B cell (primary cell): ENCODE results near the gene AIF1. TPM values are rescaled to one million over a fixed set of nuclear protein-coding genes. Genes with fewer than 3 reads are reported as not detected.

Experiments used
- ATAC-seq: fragments of 200-7000 bp; cut with Tn5 transposase; one replicate; pipeline ENCODE4 v1.10.0; 2021; ENCODE audit warnings: low read depth, mild to moderate bottlenecking, moderate number of reproducible peaks, moderate library complexity
- CTCF ChIA-PET: fragments of 350-600 bp; sonication (Branson Sonifier 250); formaldehyde crosslinking; loops from one replicate; lab custom pipeline; 2021; ENCODE audit warnings: antibody characterized with exemption, inconsistent platforms; lab: Charles Lee
- POLR2A ChIA-PET: fragments of 350-600 bp; sonication (Branson Sonifier 250); formaldehyde crosslinking; loops from one replicate; lab custom pipeline; 2021; ENCODE audit warnings: antibody characterized with exemption; lab: Charles Lee
- DNase-seq: peaks from one replicate; pipeline ENCODE4 v3.0.0; 2013
- H2AFZ ChIP-seq: 2 replicates; pipeline ENCODE4 v1.6.1; 2012; ENCODE audit warnings: mild to moderate bottlenecking, low read depth, low read length; ENCODE audit not compliant: insufficient read depth, poor library complexity, severe bottlenecking
- H3K27ac ChIP-seq, 2 donors: 1 replicate in 1 of 2; 2 replicates in 1 of 2; pipeline ENCODE4 v1.5.1; 2012 to 2013; ENCODE audit warnings: low read length in 2 of 2, mild to moderate bottlenecking in 2 of 2, moderate library complexity in 1 of 2
- H3K27me3 ChIP-seq, 4 experiments: fragments of 200-600 bp in 1 of 4; sonication (generic) in 1 of 4; replicated peaks in 1 of 4; 1 replicate in 2 of 4; 2 replicates in 2 of 4; pipeline versions ENCODE4 v1.6.1 to v1.7.0; 2013 to 2016; ENCODE audit warnings: low read length in 3 of 4, mild to moderate bottlenecking in 2 of 4, mixed read lengths in 1 of 4, moderate library complexity in 1 of 4; ENCODE audit not compliant: insufficient read depth in 4 of 4, control insufficient read depth in 3 of 4; ENCODE audit errors: control extremely low read depth in 1 of 4
- H3K36me3 ChIP-seq, 2 experiments: replicated peaks in 1 of 2; 1 replicate in 1 of 2; 2 replicates in 1 of 2; pipeline versions ENCODE4 v1.6.1 to v1.7.1; 2013; ENCODE audit warnings: low read length in 1 of 2; ENCODE audit not compliant: insufficient read depth in 2 of 2, control insufficient read depth in 1 of 2; ENCODE audit errors: control extremely low read depth in 1 of 2, extremely low read depth in 1 of 2
- H3K4me1 ChIP-seq, 2 donors: fragments of 200-600 bp in 1 of 2; sonication (generic) in 1 of 2; 1 replicate in 1 of 2; 2 replicates in 1 of 2; pipeline versions ENCODE4 v1.5.1 to v1.6.1; 2013 to 2017; ENCODE audit warnings: low read length in 2 of 2; ENCODE audit not compliant: control insufficient read depth in 2 of 2, insufficient read depth in 2 of 2
- H3K4me2 ChIP-seq: replicated peaks from 2 replicates; pipeline ENCODE3; 2012; ENCODE audit warnings: mild to moderate bottlenecking, low read depth, low read length; ENCODE audit not compliant: poor library complexity, severe bottlenecking
- H3K4me3 ChIP-seq, 5 experiments: fragments of 200-600 bp in 1 of 5; sonication (generic) in 1 of 5; 1 replicate in 3 of 5; 2 replicates in 2 of 5; pipeline versions ENCODE4 v1.5.1 to v1.7.0; 2011 to 2016; ENCODE audit warnings: low read length in 4 of 5, mild to moderate bottlenecking in 4 of 5, low read depth in 2 of 5, control low read depth in 1 of 5, moderate library complexity in 1 of 5; ENCODE audit not compliant: insufficient read depth in 1 of 5; ENCODE audit errors: control extremely low read depth in 1 of 5, extremely low read depth in 1 of 5
- H3K79me2 ChIP-seq: fragments of 200-600 bp; sonication (generic); one replicate; pipeline ENCODE4 v1.6.0; 2016; ENCODE audit warnings: low read length; ENCODE audit not compliant: control insufficient read depth, insufficient read depth
- H3K9ac ChIP-seq: fragments of 200-600 bp; sonication (generic); 2 replicates; pipeline ENCODE4 v1.6.1; 2017; ENCODE audit warnings: mild to moderate bottlenecking, low read length, moderate library complexity
- H3K9me3 ChIP-seq, 3 donors: one replicate each; pipeline versions ENCODE4 v1.6.1 to v1.7.1; 2013; ENCODE audit warnings: low read length in 2 of 3; ENCODE audit not compliant: control insufficient read depth in 2 of 3, insufficient read depth in 1 of 3; ENCODE audit errors: control extremely low read depth in 1 of 3
- H4K20me1 ChIP-seq: 2 replicates; pipeline ENCODE4 v1.6.0; 2012; ENCODE audit warnings: mild to moderate bottlenecking, low read length; ENCODE audit not compliant: insufficient read depth, control insufficient read depth, poor library complexity, severe bottlenecking
- H3K27ac Mint-ChIP-seq: one replicate; pipeline ENCODE4 v1.8.0; 2021; ENCODE audit warnings: mixed read lengths
- H3K27me3 Mint-ChIP-seq: one replicate; pipeline ENCODE4 v1.8.0; 2021; ENCODE audit warnings: mixed read lengths
- H3K4me1 Mint-ChIP-seq: one replicate; pipeline ENCODE4 v1.8.0; 2021; ENCODE audit warnings: mixed read lengths
- H3K4me3 Mint-ChIP-seq: one replicate; pipeline ENCODE4 v1.8.0; 2021; ENCODE audit warnings: mixed read lengths
- H3K9me3 Mint-ChIP-seq: one replicate; pipeline ENCODE4 v1.8.0; 2022; ENCODE audit warnings: mixed read lengths; ENCODE audit not compliant: insufficient read depth
- EZH2 ChIP-seq: IDR thresholded peaks from 2 replicates; pipeline ENCODE4 v1.6.1; 2012; ENCODE audit warnings: borderline replicate concordance, low read depth, mild to moderate bottlenecking, moderate library complexity, low read length; ENCODE audit not compliant: insufficient read depth, poor library complexity, severe bottlenecking
- WGBS: methylation state at CpG from one replicate; pipeline ENCODE4 v1.1.5; 2013; ENCODE audit warnings: missing lambda C conversion rate; ENCODE audit not compliant: insufficient coverage; 5-methylcytosine and 5-hydroxymethylcytosine counted together
- intact Hi-C: fragments of 100-400 bp; cut with micrococcal nuclease; formaldehyde crosslinking; loops from one replicate; pipeline ENCODE4 v1.10.0; 2022
- polyA plus RNA-seq: library from polyadenylated mRNA; depleted of rRNA; stranded (reverse); fragments of >200 nt; gene quantifications from 2 replicates; pipeline ENCODE4 v1.2.3, GENCODE V29; 2012
- total RNA-seq, 2 donors: library from RNA; stranded (reverse); fragments of 120-200 nt in 1 of 2; gene quantifications; 1 replicate in 1 of 2; 2 replicates in 1 of 2; pipeline versions ENCODE4 v1.2.3 to v1.2.4, GENCODE V29; 2013 to 2022
- TF ChIP-seq, protein P1 (sequence below): fragments of 200-600 bp; IDR thresholded peaks from one replicate; pipeline ENCODE4 v1.8.0; 2022; ENCODE audit warnings: antibody characterized with exemption, mild to moderate bottlenecking

The AIF1 gene
- total and polyA plus RNA-seq, 2 donors (not counting 1 experiment from before 2014, with no cell fraction given), result 1.3 to 7.5 TPM

GRCh38 chr6:31587791-31588777, 26.9 kb upstream of the AIF1 start:
- peak overlapping the region; percentile 8 to 63 (median 40) for H3K4me3 ChIP-seq
- H3K4me2 ChIP-seq, result peak overlapping the region; percentile 72
- WGBS, result 8% methylated on average over 8 of the region's 12 CpGs
- no peaks in the 10 kb centered on the region for H3K9me3 Mint-ChIP-seq
- no peaks in the 10 kb centered on the region for H3K27me3 ChIP-seq
- peaks cover 88% of the 10 kb centered on the region for H3K4me1 Mint-ChIP-seq
- peaks cover 90 to 97% of the 10 kb centered on the region in 2 donors for H3K4me1 ChIP-seq
- peak overlapping the region; percentile 82 for H3K4me3 Mint-ChIP-seq
- ChIA-PET CTCF (interaction anchor here (18.5 to 35.3 kb wide), 3 partner anchors 6 to 31 kb away, joined by 1108 to 2241 read pairs (median 1108); partner anchors contain the start of genes ATP6V1G2, LST1, LTA and LTB), POLR2A (interaction anchor here (0.6 to 35.3 kb wide), 7 partner anchors 8 to 1061 kb away, joined by 4 to 1450 read pairs (median 6); partner anchors contain the start of genes ATP6V1G2, DDX39B, LST1 and LTA)
- DNase-seq (no peak), ATAC-seq (no peak)
- H3K9me3 ChIP-seq, result no peaks in the 10 kb centered on the region
- H3K27me3 Mint-ChIP-seq, result no peaks in the 10 kb centered on the region
- H3K79me2 ChIP-seq, result peaks cover 65% of the 10 kb centered on the region
- peak overlapping the region; percentile 59 for H3K9ac ChIP-seq
- TF ChIP-seq EZH2, result no peak
- TF ChIP-seq, protein P1, sequence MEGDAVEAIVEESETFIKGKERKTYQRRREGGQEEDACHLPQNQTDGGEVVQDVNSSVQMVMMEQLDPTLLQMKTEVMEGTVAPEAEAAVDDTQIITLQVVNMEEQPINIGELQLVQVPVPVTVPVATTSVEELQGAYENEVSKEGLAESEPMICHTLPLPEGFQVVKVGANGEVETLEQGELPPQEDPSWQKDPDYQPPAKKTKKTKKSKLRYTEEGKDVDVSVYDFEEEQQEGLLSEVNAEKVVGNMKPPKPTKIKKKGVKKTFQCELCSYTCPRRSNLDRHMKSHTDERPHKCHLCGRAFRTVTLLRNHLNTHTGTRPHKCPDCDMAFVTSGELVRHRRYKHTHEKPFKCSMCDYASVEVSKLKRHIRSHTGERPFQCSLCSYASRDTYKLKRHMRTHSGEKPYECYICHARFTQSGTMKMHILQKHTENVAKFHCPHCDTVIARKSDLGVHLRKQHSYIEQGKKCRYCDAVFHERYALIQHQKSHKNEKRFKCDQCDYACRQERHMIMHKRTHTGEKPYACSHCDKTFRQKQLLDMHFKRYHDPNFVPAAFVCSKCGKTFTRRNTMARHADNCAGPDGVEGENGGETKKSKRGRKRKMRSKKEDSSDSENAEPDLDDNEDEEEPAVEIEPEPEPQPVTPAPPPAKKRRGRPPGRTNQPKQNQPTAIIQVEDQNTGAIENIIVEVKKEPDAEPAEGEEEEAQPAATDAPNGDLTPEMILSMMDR, result no peak
- peak overlapping the region; percentile 87 to 95 for H3K27ac ChIP-seq
- no peaks in the 10 kb centered on the region for H3K36me3 ChIP-seq
- peak overlapping the region; percentile 75 for H2AFZ ChIP-seq
- peak overlapping the region; percentile 97 for H3K27ac Mint-ChIP-seq
- H4K20me1 ChIP-seq, result no peaks in the 10 kb centered on the region
- intact Hi-C loops, result no loop called here
